BJ (cell line): Measurements from ENCODE around the gene MITD1. TPM values are rescaled to one million over a fixed set of nuclear protein-coding genes. Genes with fewer than 3 reads are reported as not detected.
"Not testable (repeated sequence)": the region's sequence is repeated elsewhere in the genome, so short reads cannot be mapped to it uniquely, and the experiment has no call there.

Experiments used
- CTCF ChIA-PET: fragments of 350-600 bp; formaldehyde crosslinking; extraction: SDS; loops from one replicate; lab custom pipeline; 2021; ENCODE audit warnings: antibody characterized with exemption, inconsistent platforms; lab: Yijun Ruan, JAX
- POLR2A ChIA-PET: fragments of 300-600 bp; sonication (Branson Sonifier 250); formaldehyde crosslinking; extraction: SDS; loops from one replicate; lab custom pipeline; 2021; ENCODE audit warnings: antibody characterized with exemption; lab: Charles Lee
- DNase-seq: peaks from one replicate; pipeline ENCODE4 v3.0.0-alpha.2; 2011; ENCODE audit warnings: low read depth
- H3K27me3 ChIP-seq: 2 replicates; pipeline ENCODE4 v1.6.0; 2011; ENCODE audit warnings: low read length; ENCODE audit not compliant: control insufficient read depth, insufficient read depth
- H3K36me3 ChIP-seq: 2 replicates; pipeline ENCODE4 v1.5.1; 2011; ENCODE audit warnings: low read length; ENCODE audit not compliant: control insufficient read depth, insufficient read depth
- H3K4me3 ChIP-seq: 2 replicates; pipeline ENCODE4 v1.5.1; 2011; ENCODE audit warnings: low read depth, mild to moderate bottlenecking, control low read depth, low read length
- polyA plus RNA-seq: library from polyadenylated mRNA; depleted of rRNA; stranded (reverse); fragments of >200 nt; gene quantifications from 2 replicates; pipeline ENCODE4 v1.2.3, GENCODE V29; 2011
- TF ChIP-seq, protein P1 (sequence below): IDR thresholded peaks from 2 replicates; pipeline ENCODE4 v1.5.1; 2011; ENCODE audit warnings: low read depth, mild to moderate bottlenecking, control low read depth, inconsistent platforms, low read length, moderate library complexity; ENCODE audit not compliant: insufficient read depth

Gene MITD1
- polyA plus RNA-seq, 1 experiment: 7.9 TPM

GRCh38 chr2:99201959-99202678 is 21.3 kb upstream of the MITD1 start:
- ChIA-PET POLR2A (no interaction called here), CTCF (interaction anchor here (0.6 kb wide), 1 partner anchor 8 kb away, joined by 3 read pairs; no protein-coding TSS in a partner anchor)
- TF ChIP-seq, protein P1, sequence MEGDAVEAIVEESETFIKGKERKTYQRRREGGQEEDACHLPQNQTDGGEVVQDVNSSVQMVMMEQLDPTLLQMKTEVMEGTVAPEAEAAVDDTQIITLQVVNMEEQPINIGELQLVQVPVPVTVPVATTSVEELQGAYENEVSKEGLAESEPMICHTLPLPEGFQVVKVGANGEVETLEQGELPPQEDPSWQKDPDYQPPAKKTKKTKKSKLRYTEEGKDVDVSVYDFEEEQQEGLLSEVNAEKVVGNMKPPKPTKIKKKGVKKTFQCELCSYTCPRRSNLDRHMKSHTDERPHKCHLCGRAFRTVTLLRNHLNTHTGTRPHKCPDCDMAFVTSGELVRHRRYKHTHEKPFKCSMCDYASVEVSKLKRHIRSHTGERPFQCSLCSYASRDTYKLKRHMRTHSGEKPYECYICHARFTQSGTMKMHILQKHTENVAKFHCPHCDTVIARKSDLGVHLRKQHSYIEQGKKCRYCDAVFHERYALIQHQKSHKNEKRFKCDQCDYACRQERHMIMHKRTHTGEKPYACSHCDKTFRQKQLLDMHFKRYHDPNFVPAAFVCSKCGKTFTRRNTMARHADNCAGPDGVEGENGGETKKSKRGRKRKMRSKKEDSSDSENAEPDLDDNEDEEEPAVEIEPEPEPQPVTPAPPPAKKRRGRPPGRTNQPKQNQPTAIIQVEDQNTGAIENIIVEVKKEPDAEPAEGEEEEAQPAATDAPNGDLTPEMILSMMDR: peak; percentile 17; the same call in 1 of the 2 replicates
- Histone ChIP-seq H3K36me3 (0 out of 2 replicates have a peak, but pooled peaks cover 1% of the 10 kb centered on the region), H3K27me3 (no peaks in the 10 kb centered on the region), H3K4me3 (no peak overlapping the region)
- no peak for DNase-seq

- TF ChIP-seq, protein P1: no peak
- ChIA-PET POLR2A (no interaction called here), CTCF (no interaction called here)
- DNase-seq: no peak
- H3K36me3 ChIP-seq: peaks cover 1% of the 10 kb centered on the region; the same call in 1 of the 2 replicates
- no peaks in the 10 kb centered on the region for H3K27me3 ChIP-seq
- no peak overlapping the region for H3K4me3 ChIP-seq
Observed at GRCh38 chr2:99200076-99200800, 19.4 kb upstream of the MITD1 start.

GRCh38 chr2:99198103-99198841 is 17.4 kb upstream of the MITD1 start:
- TF ChIP-seq, protein P1: no peak
- H3K4me3 ChIP-seq: no peak overlapping the region
- POLR2A ChIA-PET: no interaction called here
- no peaks in the 10 kb centered on the region for H3K27me3 ChIP-seq
- CTCF ChIA-PET: interaction anchor here (1.3 kb wide), 1 partner anchor 18 kb away, joined by 4 read pairs; the partner anchor contains the start of genes MITD1 and MRPL30
- peaks cover 1% of the 10 kb centered on the region; the same call in 1 of the 2 replicates for H3K36me3 ChIP-seq
- no peak for DNase-seq

GRCh38 chr2:99192364-99192763 is 11.5 kb upstream of the MITD1 start:
- POLR2A ChIA-PET, H3K4me3 ChIP-seq, CTCF ChIA-PET: not testable (repeated sequence)

DNA sequence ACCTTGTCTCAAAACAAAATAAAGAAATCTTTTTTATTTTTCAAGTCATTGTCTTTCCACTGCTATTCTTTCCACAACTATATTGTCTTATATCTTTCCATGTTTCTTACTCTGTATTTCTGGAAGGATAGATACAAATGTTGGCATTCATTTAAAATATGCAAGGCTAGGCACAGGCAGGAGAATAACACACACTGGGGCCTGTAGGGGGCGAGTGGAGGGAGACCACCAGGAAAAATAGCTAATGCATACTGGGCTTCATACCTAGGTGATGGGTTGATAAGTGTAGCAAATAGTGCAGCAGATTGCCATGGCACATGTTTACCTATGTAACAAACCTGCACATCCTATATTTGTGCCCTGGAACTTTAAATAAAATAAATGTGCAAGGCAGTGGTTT is 9.7 kb upstream of the MITD1 start:
- ChIA-PET POLR2A (no interaction called here), CTCF (no interaction called here)
- no peak overlapping the region for H3K4me3 ChIP-seq
- TF ChIP-seq, protein P1: no peak
- DNase-seq: no peak
- H3K27me3 ChIP-seq: no peaks in the 10 kb centered on the region
- H3K36me3 ChIP-seq: no peaks in the 10 kb centered on the region

More at GRCh38 chr2:99192364-99192763, 11.5 kb upstream of the MITD1 start:
- not testable (repeated sequence) for H3K36me3 ChIP-seq, H3K27me3 ChIP-seq, DNase-seq
